HG03439 (cell line): ENCODE measurements around the gene PDRG1.
A peak's percentile ranks its signal among the peaks of the same experiment; 100 is the strongest.

Experiments
- ATAC-seq: cut with Tn5 transposase; IDR thresholded peaks from one replicate; pipeline ENCODE4 v1.9.1; 2021; ENCODE audit warnings: mild to moderate bottlenecking, moderate library complexity; ENCODE audit not compliant: unreplicated experiment

Gene PDRG1

DNA sequence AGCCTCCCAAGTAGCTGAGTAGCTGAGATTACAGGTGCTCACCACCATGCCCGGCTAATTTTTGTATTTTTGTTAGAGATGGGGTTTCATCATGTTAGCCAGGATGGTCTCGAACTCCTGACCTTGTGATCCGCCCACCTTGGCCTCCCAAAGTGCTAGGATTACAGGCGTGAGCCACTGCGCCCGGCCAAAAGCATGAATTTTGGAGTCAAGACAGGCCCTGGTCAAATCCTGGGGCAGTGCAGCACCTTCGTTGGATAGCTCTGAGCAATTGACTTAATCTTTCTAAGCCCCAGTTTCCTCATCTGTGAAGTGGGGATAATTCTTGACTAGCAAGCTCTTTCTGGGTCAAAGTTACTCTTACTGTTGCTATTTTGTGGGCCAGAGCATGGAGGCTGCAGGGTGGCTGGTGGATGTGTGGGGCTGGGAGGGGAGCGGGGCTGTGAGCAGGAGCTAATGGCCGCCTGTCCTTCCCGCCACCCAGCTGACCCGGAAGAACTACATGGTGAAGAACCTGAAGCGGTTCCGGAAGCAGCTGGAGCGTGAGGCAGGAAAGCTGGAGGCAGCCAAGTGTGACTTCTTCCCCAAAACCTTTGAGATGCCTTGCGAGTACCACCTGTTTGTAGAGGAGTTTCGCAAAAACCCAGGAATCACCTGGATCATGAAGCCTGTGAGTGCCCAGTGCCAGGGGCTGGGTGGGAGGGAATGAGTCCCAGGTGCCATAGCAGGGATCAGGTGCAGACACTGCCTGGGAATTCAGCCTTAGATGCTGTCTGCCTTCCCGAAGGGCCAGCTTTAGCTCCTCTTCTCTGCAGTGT lies 42.4 kb downstream of the PDRG1 start:
- no peak for ATAC-seq

DNA sequence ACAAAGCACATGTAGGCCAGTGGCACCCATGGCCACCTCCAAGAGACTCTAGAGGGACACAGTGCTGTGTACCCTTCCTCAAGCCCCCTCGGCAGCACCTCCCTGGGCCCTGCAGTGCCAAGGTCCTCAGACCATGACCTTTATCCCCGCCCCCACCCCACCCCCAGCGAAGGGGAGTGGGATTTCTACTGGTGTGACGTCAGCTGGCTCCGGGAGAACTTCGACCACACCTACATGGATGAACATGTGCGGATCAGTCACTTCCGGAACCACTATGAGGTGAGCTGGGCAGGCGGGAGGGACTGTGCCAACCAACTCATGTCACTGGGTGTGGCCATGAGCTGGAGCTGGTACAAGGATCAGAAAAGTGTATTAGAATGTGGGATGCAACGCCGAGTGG lies 43.4 kb downstream of the PDRG1 start:
- ATAC-seq: no peak

DNA sequence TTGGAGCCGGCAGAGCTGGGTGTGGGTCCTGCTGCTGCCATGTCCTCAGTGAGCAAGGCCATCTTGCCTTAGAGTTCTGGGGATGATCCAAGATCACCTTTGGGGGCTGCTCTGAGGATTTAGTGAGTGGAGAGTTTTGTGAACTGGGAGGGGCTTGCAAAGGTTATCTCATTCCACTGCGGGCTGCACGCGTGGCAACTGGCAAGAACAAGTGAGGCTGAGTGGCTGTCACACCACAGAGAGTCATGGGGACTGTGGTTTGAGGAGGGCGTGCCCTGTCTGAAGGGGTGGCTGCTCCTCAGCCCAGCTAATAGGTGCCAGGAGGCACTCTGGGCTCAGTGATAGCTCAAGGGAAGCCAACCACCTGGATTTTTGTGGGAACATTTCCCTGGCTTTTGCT lies 43.8 kb downstream of the PDRG1 start:
- ATAC-seq: no peak

DNA sequence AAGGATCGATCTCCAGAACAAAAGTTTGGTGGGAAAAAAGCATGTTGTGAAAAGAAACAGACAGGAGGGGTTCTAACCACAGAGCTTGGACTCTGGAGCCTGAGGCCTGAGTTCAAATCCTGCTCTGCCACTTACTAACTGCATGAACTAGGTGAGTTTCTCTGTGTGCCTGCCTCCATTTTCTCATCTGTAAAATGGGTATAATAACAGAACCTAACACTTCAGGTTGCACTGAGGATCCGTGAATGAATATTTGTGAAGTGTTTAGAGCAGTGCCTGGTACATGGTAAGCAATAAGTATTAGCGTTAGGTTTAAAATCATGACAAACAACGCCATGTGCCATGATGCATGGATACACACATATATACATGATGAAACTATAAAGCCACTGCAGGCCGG lies 44.8 kb downstream of the PDRG1 start:
- no peak for ATAC-seq

DNA sequence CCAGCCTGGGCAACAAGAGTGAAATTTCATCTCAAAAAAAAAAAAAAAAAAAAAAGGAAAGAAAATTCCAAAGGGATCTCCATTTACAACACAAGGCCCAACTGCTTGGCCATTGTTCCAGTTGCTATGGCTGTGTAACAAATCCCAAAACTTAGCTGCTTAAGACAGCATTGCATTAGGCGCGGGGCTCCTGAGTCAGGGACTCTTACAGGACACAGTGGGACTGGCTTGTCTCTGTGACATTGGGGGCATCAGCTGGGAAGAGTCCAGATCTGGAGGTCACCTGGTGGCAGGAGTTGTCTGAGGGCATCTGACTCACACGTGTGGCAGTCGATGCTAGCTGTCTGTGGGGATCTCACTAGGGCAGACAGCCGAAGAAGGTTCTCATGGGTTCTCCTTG lies 45.8 kb downstream of the PDRG1 start:
- no peak for ATAC-seq

DNA sequence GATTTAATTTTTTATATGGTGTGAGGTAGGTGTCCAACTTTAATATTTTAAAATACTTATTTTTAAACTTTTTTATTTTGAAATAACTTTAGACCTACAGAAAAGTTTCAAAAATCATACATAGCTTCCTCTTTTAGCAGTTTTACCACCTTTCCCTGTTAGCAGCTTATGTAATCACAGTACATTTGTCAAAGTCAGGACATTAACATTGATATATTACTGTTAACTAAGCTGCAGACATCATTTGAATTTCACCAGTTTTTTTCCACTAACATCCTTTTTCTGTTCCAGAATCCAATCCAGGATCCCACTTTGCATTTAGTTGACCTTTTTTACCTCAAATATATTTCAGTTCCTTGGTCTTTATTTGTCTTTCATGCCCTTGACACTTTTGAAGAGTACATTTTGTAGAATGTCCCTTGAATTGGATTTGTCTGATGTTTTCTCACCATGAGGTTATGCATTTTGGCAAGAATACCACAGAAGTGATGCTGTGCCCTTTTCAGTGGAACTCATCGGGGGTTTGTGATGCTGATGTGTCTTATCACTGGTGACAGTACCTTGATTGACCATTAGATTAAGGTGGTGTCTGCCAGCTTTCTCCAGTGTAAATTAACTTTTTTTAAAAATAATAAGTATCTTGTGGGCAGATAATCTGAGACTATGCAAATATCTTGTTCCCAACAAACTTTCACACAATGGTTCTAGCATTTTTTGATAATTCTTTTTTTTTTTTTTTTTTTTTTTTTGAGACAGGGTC lies 48.0 kb downstream of the PDRG1 start:
- ATAC-seq: no peak

DNA sequence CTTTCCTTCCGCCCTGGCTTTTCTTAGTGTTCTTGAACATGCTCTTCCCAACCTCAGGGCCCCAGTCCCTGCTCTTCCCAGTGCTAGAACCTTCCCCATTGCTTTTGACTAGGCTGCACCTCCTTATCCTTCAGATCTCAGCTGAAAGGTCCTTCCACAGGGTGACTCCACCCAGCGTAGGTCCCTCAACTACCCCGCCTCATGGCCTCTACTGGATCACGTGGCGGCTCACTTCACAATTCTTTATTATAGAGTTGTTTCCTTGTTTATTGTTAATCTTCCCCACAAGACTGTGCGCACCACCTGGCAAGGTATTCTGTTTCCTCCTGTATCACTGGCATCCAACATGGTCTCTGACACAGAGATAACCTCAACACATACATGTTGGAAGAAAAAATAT lies 50.2 kb downstream of the PDRG1 start:
- ATAC-seq: no peak

DNA sequence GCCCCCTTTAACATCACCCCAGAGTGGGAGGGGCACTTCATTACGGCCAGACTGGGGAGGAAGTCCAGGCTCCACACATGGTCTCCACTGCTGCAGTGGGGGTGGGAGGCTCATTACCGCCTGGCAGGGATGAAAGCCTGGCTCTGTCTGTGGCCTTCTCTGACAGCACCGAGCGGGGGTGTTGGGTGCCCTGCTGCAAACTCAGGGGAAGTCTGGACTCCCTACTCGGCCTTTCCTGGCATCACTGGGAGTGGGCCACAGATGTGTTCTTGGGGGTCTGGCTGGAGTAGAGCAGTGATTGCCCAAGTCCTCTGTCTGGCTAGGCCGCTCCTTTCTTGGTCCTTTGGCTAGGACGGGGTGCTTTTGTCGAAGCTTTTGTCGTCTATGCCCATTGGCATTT lies 54.3 kb downstream of the PDRG1 start:
- ATAC-seq: no peak

DNA sequence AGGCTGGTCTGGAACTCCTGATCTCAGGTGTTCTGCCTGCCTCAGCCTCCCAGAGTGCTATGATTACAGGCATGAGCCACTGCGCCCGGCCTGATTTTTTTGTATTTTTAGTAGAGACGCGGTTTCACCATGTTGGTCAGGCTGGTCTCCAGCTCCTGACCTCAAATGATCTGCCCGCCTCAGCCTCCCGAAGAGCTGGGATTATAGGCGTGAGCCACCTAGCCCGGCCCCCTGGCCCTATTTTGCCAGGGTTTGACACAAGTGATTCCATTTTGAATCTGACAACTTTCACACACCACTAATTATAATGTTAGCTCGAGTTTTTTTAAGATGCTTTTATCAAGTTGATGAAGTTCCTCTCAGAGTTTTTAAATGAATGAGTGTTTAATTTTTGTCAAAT lies 55.8 kb downstream of the PDRG1 start:
- no peak for ATAC-seq

DNA sequence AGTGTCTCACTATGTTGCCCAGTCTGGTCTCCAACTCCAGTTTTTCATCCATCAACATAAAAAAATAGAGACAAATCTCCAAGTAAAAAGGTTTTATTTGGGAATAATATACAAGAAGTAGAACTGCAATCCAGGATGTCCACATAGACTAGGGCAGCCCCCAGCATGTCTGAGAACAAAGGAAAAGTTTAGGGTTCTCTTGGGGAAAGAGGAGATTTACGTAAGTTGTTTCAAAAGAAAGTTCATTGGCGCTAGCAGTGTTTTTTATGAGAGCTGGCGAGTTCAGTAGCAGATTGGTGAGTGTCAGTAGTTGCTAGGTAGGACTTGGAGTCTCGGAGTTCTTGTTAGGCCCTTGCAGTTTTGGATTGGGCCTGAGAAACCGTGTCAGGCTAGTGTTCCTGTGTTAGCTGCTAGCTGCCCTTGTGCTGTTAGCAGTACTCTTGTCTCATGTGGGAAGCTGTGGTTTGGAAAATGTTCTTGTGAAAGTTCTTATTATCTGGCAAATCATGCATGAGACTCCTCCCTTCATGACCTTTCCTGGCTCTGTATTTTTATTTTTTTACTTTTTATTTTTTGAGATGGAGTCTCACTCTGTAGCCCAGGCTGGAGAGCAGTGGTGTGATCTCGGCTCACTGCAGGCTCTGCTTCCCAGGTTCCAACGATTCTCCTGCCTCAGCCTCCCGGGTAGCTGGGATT lies 56.7 kb downstream of the PDRG1 start:
- ATAC-seq: peak; percentile 86
